HG03135 (cell line): Measurements from ENCODE around the gene MEA1.
A peak's percentile ranks its signal among the peaks of the same experiment; 100 is the strongest.
"Not testable (repeated sequence)": the region's sequence is repeated elsewhere in the genome, so short reads cannot be mapped to it uniquely, and the experiment has no call there.

Experiments used
- ATAC-seq: cut with Tn5 transposase; IDR thresholded peaks from one replicate; pipeline ENCODE4 v1.9.1; 2021; ENCODE audit warnings: mild to moderate bottlenecking, moderate library complexity; ENCODE audit not compliant: unreplicated experiment

Gene MEA1

DNA sequence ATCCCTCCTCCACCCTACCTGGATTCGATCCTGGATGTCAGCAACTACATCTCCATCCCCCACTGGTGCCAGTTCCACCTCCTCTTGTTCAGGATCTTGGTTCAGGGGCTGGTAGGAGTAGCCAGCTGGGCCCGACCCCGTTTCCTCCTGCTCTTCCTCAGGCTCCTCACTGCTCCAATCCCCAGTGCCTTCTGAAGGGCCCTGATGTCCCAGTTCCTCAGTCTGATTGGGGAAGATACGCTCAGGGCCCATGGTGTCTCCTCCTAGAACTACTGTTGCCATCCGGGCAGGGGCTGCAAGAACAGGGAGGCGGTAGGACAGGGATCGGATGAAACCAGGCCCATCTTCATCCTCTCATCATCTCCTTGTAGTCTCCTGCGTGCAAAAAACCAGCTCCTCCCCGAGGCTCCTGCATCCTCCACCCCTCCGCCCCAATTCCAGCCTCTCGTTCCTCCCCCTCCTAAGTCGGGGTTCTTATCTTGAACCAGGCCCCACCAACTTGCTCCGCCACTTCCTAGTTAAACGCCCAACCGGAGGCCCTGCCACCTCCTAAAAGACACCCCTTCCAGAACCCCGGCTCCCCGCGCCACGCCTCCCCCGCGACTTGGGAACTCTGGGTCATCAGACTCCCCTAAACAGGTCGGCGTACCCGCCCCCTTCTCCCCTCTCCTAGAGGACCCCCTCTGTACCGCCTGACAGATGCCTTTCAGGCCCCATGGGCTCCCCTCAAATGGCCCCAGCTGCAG lies 476 bp downstream of the MEA1 start:
- no peak for ATAC-seq

DNA sequence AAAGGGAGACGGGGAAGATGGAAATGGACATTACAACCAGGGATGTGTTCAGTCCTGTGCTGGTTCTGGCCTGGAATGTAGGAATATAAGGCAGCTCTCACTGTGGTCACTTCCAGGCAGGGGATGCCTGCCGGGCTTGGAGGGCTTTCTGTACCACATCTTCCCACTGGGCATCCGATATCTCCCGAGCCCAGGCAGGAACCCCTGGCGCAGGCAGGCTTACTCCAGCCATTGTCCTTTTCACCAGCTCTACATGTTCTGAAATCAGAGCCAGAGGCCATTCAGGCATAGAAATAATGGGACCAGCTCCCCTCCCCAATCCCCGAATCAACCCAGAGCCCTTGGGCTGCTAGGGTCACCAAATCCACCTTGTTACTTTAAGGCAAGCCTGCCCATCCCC lies 1.4 kb downstream of the MEA1 start:
- ATAC-seq, result no peak

DNA sequence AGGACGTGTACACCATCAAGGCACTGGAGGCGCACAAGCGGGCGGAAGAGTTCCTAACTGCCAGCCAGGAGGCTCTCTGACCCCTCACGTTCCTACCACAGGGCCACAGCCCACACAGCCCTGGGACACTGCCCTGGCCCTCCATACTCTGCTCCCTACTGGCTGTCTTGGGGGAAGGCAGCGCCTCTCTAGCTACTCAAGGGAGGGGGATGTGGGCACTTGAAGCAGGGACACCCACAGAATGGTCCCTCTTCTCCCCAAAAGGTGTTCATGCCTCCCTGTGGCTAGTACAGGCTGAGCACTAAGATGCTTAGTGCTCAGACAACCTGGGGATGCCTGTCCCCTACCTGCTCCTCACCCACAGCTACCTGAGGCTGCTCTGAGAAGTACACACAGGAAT lies 2.5 kb downstream of the MEA1 start:
- no peak for ATAC-seq

DNA sequence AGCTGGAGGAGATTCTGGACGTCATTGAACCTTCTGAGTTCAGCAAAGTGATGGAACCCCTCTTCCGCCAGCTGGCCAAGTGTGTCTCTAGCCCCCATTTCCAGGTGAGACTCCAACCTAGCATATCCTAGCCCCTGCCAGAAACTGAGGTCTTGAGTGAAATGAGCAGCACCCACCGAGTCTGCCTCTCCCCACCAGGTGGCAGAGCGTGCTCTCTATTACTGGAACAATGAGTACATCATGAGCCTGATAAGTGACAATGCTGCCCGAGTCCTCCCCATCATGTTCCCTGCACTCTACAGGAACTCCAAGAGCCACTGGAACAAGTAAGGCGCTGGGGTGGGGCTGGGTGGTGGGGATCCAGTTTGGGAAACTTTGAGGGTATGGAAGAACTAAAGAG lies 4.6 kb downstream of the MEA1 start:
- ATAC-seq, result no peak

DNA sequence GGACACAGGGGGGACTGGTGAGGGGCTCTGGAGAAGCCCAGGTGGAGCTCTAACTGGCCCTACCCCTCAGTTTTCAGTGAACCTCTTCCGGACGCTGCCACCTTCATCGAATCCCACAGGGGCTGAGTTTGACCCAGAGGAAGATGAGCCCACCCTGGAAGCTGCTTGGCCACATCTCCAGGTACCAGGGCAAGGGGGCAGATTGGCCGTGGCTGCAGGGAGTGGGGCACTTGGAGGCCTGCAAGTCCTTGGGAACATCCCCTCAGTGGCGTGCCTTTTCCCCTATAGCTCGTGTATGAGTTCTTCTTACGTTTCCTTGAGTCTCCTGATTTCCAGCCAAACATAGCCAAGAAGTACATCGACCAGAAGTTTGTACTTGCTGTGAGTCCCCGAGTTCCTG lies 6.6 kb downstream of the MEA1 start:
- ATAC-seq, result no peak

DNA sequence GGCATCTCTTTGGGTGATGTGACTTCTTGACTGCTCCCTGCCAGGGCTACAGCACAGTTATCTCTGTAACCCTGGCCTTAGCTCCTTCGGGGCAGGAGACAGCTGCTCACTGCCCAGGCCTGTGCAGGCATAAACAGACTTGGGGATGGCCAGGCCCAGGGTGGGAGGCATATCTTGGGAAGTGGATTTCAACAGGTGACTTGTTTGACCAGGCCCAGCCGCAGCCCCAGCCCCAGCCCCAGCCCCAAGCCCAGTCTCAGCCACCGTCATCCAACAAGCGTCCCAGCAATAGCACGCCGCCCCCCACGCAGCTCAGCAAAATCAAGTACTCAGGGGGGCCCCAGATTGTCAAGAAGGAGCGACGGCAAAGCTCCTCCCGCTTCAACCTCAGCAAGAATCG lies 7.5 kb downstream of the MEA1 start:
- no peak for ATAC-seq

DNA sequence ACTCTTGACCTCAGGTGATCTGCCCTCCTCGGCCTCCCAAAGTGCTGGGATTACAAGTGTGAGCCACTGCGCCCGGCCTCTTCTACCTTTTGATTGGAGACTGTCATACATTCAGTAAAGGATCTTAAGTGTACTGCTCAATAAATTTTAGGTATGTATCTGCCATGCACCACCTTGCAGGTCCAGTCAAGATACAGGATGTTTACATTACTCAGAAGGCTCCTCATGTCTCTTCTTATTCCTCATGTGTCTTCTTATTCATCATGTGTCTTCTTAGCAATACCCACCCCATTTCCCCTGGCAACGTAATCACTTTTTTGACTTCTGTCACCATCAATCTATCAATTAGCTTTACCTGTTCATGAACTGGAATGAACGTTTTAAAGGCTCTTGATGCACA lies 7.9 kb downstream of the MEA1 start:
- no peak for ATAC-seq

DNA sequence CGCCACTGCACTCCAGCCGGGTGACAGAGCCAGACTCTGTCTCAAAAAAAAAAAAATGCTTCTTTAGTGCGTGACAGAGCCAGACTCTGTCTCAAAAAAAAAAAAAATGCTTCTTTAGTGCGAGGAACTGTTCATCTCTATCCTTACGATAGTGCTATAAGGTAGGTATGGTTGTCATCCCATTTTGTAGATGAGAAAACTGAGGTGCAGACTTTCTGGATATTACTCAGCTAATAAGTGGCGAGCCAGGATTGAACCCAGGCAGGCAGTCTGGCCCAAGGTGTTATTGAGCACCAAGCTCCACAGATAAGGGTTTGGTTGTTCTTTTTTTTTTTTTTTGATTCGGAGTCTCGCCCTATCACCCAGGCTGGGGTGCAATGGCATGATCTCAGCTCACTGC lies 11.9 kb downstream of the MEA1 start:
- ATAC-seq, result no peak

DNA sequence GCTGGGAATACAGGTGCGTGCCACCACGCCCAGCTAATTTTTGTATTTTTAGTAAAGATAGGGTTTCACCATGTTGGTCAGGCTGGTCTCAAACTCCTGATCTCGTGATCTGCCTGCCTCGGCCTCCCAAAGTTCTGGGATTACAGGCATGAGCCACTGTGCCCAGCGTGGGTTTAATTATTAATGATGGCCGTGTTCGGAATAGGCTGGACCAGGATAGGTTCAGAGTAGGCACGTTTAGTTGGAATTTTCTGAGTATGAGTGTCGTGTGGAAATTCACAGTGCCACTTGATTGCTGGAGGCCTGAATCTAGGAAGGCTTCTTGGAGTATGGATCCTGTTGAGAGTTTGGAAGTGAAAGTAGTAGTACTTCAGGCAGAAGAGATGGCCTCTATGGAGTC lies 15.5 kb downstream of the MEA1 start:
- not testable (repeated sequence) for ATAC-seq

DNA sequence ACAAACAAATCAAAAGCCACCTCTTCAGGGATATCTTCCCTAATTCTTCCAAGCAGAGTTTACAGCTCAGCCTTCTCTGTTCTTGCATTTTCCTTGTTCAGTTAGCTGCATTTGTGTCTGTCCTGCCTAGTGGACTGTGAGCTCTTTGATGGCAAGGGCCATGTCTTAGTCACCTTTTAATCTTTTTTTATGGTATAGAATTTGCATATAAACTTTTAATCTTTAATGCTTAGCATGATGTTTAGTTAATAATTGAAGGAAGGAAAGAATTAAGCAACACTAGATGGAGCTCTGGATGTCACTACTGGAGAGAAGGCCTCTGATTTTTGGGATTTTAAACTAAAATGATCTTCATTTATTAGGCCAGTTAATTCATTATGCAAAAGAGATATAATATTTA lies 17.2 kb downstream of the MEA1 start:
- no peak for ATAC-seq

DNA sequence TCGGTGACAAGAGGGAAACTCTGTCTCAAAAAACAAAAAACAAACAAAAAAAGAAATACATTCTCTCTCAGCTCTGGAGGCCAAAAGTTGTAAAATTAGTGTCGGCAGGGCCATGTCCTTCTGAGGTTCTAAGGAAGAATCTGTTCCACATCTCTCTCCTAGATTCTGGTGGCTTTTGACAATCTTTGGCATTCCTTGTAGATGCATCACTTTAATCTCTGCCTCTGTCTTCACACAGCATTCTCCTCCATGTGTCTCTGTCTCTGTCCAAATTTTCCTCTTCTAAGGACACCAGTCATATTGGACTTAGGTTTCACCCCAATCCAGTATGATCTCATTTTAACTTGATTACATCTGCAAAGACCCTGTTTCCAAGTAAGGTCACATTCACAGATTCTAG lies 20.3 kb downstream of the MEA1 start:
- ATAC-seq, result no peak

DNA sequence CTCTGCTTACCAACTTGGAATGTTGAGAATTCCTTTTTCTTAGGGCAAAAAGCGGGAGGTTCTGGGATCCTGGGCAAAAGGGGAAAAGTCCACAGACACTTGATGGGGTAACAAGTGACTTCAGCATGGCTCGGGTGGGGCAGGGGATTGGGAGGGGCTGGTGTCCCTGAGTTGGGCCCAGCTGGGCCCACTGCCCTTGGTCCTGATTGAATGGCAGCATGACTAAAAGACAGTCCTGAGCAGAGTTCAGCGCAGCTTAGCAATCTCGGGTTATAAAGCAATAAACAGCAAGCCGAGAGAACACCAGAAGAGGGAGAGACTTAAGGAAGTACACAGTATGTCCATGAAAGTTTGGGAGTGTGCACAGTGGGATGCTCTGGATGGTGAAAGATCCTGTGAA lies 23.8 kb downstream of the MEA1 start:
- ATAC-seq, result no peak

DNA sequence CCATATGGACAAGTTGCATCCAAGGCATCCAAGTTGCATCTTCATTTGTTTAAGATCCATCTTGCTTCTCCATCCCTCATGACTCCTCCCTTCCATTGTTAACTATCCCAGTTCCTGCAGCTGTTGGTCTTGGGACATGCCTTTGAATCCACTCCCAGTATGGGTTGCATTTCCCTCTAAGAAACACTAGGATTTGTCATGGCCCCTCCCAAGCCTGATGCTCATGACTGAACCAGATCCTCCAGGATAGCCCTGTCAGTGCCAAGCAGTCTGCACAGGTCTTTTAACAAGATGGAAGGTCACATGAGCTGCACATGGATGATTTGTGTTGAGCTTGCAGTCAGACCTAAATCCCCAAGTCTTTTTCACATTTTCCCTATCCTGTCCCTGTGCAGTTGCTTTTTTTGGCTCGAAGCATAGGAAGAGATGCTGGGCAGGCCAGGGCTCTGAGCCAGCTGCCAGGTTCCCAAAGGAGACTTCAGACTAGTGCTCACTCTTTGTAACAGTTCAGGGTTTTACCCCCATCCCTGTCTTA lies 25.2 kb downstream of the MEA1 start:
- no peak for ATAC-seq

DNA sequence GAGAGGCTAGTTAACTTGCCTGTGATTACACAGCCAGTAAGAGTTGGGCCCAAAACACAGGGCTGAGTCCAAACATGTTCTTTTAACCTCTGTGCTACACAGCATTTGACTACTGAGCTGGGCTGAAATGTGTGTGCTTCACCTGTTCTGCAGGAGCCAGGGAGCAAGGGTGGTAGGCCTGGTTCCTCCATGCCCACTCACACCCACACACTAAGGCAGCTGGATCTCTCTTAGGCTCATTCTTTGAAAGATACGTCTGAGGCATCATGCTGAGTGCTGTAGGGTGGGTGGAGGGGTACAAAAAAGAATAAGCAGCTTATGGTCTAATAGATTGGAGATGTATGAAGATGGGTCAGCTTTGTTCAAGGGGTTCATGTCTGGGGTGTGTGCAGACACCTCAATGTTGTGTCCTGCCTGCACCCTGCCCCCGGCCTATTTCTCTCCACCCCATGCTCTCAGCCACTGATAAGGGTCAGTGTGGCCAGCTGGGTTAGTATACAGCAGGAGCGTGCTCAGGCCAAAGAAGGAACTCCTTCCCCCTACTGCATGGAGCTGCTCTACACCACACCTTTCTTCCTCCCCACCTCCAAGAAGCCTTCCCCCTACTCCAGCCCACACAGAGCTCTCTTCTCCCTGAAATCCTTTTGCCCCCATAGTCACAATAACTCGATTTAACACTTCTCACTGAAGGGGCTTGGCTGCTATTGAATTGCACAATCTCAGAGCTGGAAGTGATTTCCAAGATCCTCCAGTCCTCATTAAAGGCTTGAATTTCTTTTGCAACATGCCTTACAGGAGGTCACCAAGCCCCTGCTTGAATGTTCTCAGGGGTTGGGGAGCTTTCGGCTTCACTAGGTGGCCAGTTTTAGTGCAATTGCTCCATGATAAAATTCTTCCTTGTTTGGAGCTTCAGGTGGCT lies 26.0 kb downstream of the MEA1 start:
- no peak for ATAC-seq

DNA sequence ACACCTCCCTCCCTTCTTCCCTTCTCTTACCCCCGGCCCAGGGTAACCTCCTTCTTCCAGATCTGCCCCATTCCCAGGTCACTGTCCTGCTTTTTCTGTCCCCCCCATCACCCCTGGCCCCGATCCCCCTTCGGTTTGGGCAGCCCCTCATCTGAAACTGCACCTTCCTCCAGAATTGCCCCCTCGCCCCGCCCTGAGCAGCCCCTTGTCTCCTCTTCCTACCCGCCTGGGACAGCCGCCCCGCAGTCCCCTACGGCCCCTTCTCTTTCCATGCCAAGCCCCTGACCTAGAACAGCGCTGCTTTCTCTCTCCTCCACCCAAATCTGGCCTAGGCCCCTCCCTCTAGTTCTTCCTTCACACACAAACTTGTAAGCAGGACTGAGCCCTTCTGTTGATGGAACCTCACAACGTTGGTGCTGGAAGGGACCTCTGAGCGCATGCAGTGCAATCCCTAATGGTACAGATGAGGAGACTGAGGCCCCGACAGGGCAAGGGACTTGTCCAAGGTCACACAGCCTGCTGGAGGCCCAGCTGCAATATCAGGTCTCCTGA lies 28.7 kb downstream of the MEA1 start:
- ATAC-seq, result no peak

DNA sequence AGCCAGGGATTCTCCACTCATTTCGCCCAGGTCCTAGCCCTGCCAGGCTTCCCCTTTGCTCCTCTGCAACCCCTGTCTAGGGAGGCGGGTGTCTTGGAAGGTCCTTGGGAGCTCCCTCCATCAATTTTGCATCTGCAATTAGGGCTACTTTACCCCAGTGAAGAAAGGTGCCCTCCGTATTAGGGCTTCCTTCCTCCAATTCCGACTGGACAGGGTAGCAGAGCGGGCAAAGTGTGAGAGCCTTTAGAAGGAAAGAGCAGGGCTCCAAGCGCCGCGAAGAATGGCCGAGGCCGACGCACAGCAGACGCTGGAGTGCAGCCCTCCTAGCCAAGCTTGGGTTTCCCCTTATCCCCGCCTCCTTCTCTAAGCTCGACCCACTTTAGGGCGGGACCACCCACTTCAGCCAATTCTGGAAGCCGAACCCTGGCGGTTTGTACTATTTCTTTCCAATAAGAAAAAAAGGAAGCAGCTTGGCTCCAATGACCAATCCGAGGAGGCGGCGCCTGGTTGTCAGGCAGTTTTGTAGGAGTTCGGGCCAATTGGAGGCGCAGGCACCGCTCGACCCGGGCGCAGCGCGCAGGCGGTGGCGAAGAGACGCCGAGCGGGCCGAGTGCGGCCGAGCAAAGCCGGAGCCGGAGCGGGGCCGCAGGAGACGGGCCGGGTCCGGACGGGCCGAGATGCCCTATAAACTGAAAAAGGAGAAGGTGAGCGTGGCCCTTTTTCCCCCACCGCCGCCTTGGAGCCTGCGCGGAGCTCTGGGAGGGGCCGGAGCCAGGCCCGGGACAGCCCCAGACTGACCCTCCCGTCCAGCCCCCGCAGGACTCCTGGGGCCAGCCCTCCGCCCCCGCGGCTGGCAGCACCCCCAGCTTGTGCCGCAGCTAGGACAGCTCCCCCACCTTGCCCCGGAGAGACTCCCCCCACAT lies 29.5 kb downstream of the MEA1 start, which contains the start of gene PPP2R5D:
Gene PPP2R5D, plus strand, starts transcription at position 570 of the 923 bp plus-strand sequence. Its CDS starts 108 bp downstream, at position 678.
- peak; percentile 93 for ATAC-seq

DNA sequence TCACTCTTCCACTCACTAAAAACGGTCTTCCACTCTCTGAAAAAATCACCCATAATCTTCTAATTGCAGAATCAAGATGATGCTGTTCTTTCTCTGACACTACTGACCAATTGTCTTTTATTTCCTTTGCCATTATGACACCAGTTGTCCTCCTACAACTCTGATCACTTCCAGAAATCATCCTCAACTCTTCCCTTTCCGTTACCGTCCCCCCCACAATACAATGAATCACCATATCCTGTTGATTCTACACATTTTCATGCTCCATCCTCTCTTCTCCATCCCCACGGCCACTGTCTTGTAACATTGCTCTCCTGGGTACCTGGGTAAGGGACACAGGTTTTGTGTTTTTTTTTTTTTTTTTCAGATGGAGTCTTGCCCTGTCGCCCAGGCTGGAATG lies 31.9 kb downstream of the MEA1 start:
- no peak for ATAC-seq

DNA sequence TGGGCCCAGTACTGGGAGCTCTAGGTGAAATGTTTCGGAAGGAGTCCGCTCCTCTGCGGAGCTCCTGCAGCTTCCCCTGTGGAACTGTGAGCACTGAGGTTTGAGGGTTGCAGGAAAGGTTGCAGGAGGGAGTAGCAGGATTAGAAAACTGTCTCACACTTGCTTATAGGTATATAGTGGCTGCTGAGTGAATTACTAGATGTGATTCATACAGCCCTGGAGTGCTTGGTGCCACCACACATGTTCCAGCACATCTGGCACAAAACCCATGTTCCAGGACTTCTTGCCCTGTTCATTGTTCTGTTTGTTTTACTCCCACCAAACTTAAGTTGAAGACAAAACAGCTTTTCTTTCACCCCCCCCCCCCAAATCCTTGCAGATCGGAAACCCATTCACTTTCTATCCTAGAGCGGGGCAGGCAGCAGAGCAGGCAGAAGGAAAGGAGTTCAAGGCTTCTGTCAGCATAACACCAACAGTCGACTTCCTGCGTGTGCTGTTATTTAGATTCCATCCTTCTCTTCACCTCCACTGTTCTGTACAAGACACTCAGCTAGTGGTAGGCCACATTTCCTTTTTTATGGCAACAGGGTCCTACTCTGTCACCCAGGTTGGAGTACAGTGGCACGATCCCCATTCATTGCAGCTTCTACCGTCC lies 34.1 kb downstream of the MEA1 start:
- peak; percentile 2 for ATAC-seq

DNA sequence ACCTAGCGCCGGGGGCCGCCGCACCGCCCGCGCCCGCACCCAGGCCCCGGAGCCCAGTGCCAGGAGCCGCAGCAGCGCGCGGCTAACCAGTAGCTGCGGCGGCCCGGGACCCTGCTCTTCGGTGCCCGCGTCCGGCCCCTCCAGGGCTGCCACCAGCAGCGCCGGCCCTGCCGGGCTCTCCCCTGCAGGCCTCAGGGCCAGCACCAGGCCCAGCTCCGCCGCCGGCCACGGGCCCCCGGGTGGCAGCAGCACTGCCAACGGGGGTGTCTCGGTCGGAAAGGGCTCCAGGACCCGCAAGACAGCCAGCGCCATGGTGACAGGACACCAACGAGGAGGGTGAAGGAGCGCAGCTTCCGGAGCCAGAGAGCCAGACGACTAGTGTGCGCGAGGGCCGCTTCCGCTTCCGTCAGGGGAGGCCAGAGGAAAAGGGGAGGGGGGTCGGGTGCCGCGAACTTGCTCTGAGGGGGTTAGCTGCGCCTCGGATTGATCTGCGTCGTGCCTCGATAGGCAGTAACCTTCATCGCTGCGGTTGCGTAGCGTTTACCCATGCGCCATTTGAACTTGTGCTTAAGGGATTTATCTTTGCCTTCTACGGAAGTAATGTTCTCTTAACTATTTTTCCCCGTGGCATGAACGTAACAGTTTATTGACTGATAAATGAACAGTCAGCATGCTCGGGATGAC lies 34.8 kb downstream of the MEA1 start, which contains the start of gene PEX6:
Gene PEX6, minus strand, starts transcription at position 343 of the 684 bp plus-strand sequence. Its CDS starts 31 bp downstream, at position 312.
- peak; percentile 82 for ATAC-seq
